NCI-H69 (cell line): ENCODE results near the gene HOXA4.
A peak's percentile ranks its signal among the peaks of the same experiment; 100 is the strongest.

Experiments
- DNase-seq: peaks from one replicate; lab custom pipeline; 2025; lab: John Stamatoyannopoulos, UW

HOXA4 gene

GRCh38 chr7:27169658-27170425 is 39.3 kb upstream of the HOXA4 start:
- DNase-seq = peak; percentile 90

- peak; percentile 70 for DNase-seq
Observed at GRCh38 chr7:27168265-27168947, 37.8 kb upstream of the HOXA4 start.

- DNase-seq = peak; percentile 46
Observed at GRCh38 chr7:27167916-27168264, 37.3 kb upstream of the HOXA4 start.

- DNase-seq = peak; percentile 71
Observed at GRCh38 chr7:27166531-27167505, 36.3 kb upstream of the HOXA4 start.

GRCh38 chr7:27165996-27166530 is 35.5 kb upstream of the HOXA4 start:
- DNase-seq = peak; percentile 47

- DNase-seq = no peak
Observed at GRCh38 chr7:27165089-27165995, 34.8 kb upstream of the HOXA4 start, which contains the start of gene HOXA9. TSS of gene HOXA9 (minus strand) at chr7:27165537. CDS start at chr7:27165457, 80 bp downstream.

- no peak for DNase-seq
Observed at GRCh38 chr7:27164367-27165088, 34.0 kb upstream of the HOXA4 start.

GRCh38 chr7:27164045-27164366 is 33.4 kb upstream of the HOXA4 start:
- no peak for DNase-seq

- DNase-seq = no peak
Observed at GRCh38 chr7:27163288-27164044, 32.9 kb upstream of the HOXA4 start.

GRCh38 chr7:27162561-27163287 is 32.2 kb upstream of the HOXA4 start:
- no peak for DNase-seq

- no peak for DNase-seq
Observed at GRCh38 chr7:27161721-27162560, 31.4 kb upstream of the HOXA4 start.

GRCh38 chr7:27161214-27161720 is 30.7 kb upstream of the HOXA4 start:
- DNase-seq = no peak

GRCh38 chr7:27160546-27161213 is 30.1 kb upstream of the HOXA4 start:
- peak; percentile 92 for DNase-seq

GRCh38 chr7:27160145-27160545 is 29.6 kb upstream of the HOXA4 start:
- DNase-seq = peak; percentile 40

- DNase-seq = peak; percentile 26
Observed at GRCh38 chr7:27159266-27160144, 28.9 kb upstream of the HOXA4 start.
